Activated B cell treated with CpG ODN at 0.5 μM for 24 hours (primary cell): ENCODE measurements around the gene TP53BP1. TPM values are rescaled to one million over a fixed set of nuclear protein-coding genes. Genes with fewer than 3 reads are reported as not detected.

Source experiments
- ATAC-seq: fragments of 200-7000 bp; cut with Tn5 transposase; one replicate; pipeline ENCODE4 v1.10.0; 2021; ENCODE audit warnings: low read depth, mild to moderate bottlenecking, moderate library complexity
- CTCF ChIA-PET: fragments of 350-600 bp; sonication (Branson Sonifier 250); formaldehyde crosslinking; loops from one replicate; lab custom pipeline; 2021; ENCODE audit warnings: antibody characterized with exemption; lab: Charles Lee
- POLR2A ChIA-PET: fragments of 350-600 bp; sonication (Branson Sonifier 250); formaldehyde crosslinking; loops from one replicate; lab custom pipeline; 2021; ENCODE audit warnings: antibody characterized with exemption; lab: Charles Lee
- DNase-seq: peaks from one replicate; pipeline ENCODE4 v3.0.0; 2022
- H3K27ac Mint-ChIP-seq: one replicate; pipeline ENCODE4 v1.8.0; 2020; ENCODE audit warnings: mixed read lengths
- H3K27me3 Mint-ChIP-seq: one replicate; pipeline ENCODE4 v1.8.0; 2021; ENCODE audit warnings: mixed read lengths
- H3K36me3 Mint-ChIP-seq: one replicate; pipeline ENCODE4 v1.8.0; 2021; ENCODE audit warnings: low read depth, mixed read lengths
- H3K4me1 Mint-ChIP-seq: one replicate; pipeline ENCODE4 v1.8.0; 2021; ENCODE audit warnings: mixed read lengths
- H3K4me3 Mint-ChIP-seq: one replicate; pipeline ENCODE4 v1.8.0; 2020; ENCODE audit warnings: mild to moderate bottlenecking, mixed read lengths
- H3K9me3 Mint-ChIP-seq: one replicate; pipeline ENCODE4 v1.8.0; 2020; ENCODE audit warnings: mixed read lengths
- intact Hi-C: fragments of 100-400 bp; cut with micrococcal nuclease; formaldehyde crosslinking; loops from one replicate; pipeline ENCODE4 v1.15.1; 2024
- total RNA-seq: library from RNA; stranded (reverse); gene quantifications from 2 replicates; pipeline ENCODE4 v1.2.3, GENCODE V29; 2022
- TF ChIP-seq, protein P1 (sequence below): fragments of 200-600 bp; IDR thresholded peaks from one replicate; pipeline ENCODE4 v1.8.0; 2022; ENCODE audit warnings: antibody characterized with exemption, mild to moderate bottlenecking

Gene TP53BP1
- total RNA-seq, 1 donor from 2014 or later: 53.9 TPM

- H3K9me3 Mint-ChIP-seq: no peaks in the 10 kb centered on the region
- intact Hi-C loops: loop anchor here (10.0 kb wide), 1 partner anchor 881 kb away; the partner anchor contains the start of genes SNAP23 and ZNF106
- TF ChIP-seq, protein P1, sequence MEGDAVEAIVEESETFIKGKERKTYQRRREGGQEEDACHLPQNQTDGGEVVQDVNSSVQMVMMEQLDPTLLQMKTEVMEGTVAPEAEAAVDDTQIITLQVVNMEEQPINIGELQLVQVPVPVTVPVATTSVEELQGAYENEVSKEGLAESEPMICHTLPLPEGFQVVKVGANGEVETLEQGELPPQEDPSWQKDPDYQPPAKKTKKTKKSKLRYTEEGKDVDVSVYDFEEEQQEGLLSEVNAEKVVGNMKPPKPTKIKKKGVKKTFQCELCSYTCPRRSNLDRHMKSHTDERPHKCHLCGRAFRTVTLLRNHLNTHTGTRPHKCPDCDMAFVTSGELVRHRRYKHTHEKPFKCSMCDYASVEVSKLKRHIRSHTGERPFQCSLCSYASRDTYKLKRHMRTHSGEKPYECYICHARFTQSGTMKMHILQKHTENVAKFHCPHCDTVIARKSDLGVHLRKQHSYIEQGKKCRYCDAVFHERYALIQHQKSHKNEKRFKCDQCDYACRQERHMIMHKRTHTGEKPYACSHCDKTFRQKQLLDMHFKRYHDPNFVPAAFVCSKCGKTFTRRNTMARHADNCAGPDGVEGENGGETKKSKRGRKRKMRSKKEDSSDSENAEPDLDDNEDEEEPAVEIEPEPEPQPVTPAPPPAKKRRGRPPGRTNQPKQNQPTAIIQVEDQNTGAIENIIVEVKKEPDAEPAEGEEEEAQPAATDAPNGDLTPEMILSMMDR: peak; percentile 68
- H3K36me3 Mint-ChIP-seq: peaks cover 38% of the 10 kb centered on the region
- DNase-seq: no peak
- peaks cover 22% of the 10 kb centered on the region for H3K4me1 Mint-ChIP-seq
- CTCF ChIA-PET: interaction anchor here (0.9 to 2.6 kb wide), 5 partner anchors 11 to 138 kb away, joined by 3 to 13 read pairs (median 5); no protein-coding TSS in a partner anchor
- peak overlapping the region; percentile 41 for H3K27ac Mint-ChIP-seq
- H3K4me3 Mint-ChIP-seq: no peak overlapping the region
- POLR2A ChIA-PET: interaction anchor here (1.0 kb wide), 1 partner anchor 138 kb away, joined by 3 read pairs; no protein-coding TSS in a partner anchor
- H3K27me3 Mint-ChIP-seq: no peaks in the 10 kb centered on the region
- ATAC-seq: peak; percentile 78
Measured at GRCh38 chr15:43376017-43376705, 116.8 kb downstream of the TP53BP1 start.

DNA sequence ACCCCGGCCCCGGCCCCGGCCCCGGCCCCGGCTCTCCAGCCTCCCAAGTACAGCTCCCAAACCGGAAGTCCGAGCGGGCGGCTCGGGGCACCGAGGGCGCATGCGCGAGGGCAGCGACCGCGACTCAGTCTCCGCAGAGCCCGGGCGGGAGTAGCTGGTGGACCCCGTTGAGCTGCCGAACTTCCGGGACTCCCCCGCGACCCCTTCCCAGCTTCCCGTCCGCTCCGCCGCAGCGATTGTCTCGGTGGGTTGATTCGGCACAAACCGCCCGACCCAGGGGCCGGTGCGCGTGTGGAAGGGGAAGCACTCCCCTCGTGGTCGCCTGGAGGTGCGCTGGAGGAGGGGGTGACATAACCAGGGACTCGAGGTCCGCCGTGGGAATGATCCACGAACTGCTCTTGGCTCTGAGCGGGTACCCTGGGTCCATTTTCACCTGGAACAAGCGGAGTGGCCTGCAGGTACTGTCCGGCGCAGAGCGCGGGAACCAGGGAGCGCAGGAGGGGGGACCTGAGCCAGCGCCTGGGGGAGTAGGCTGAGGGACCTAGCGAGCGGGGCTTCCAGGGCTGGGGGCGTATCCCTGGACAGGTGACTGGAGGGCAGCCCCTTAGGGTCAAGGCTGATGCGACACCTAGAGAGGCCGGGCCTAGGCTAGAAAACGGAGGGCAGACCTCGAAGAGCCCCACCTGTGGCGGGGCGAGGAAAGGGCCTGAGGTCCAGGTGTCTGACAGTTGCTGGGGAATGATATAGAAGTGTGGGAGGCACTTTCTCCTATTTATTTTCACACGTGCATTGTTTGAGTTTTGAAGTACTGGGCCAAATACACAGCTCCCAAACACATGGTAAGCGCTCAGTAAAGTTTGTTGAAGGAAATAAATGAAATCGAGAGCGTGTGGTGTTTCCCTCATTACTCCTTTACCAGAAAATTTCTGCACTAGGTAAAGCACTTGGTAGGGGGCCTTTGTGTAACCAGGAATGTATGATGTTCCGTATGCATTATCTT lies 121.7 kb downstream of the TP53BP1 start, which contains the start of the genes TUBGCP4 and ZSCAN29:
TUBGCP4 (plus strand) TSS at position 127 of the 1,000 bp plus-strand sequence; CDS start at position 381, 254 bp downstream.
ZSCAN29 (minus strand) TSS at position 69 of the 1,000 bp plus-strand sequence. CDS start 1,130 bp downstream, outside the sequence.
- TF ChIP-seq, protein P1: no peak
- ATAC-seq (peak; percentile 82), DNase-seq (peak; percentile 83)
- Mint-ChIP-seq H3K9me3 (peaks cover 6% of the 10 kb centered on the region), H3K27ac (peak within 1 kb of the TSS; percentile 87), H3K4me1 (peaks cover 58% of the 10 kb centered on the region), H3K4me3 (peak within 1 kb of the TSS; percentile 93), H3K27me3 (no peaks in the 10 kb centered on the region), H3K36me3 (peaks cover 41% of the 10 kb centered on the region)
- intact Hi-C loops: loop anchor here (1.0 to 10.0 kb wide), 6 partner anchors 40 to 876 kb away; partner anchors contain the start of genes CDAN1, LCMT2, SNAP23 and TP53BP1
- ChIA-PET CTCF (interaction anchor here (0.8 to 1.3 kb wide), 2 partner anchors 143 to 144 kb away, joined by 3 to 4 read pairs; no protein-coding TSS in a partner anchor), POLR2A (interaction anchor here (0.6 to 2.3 kb wide), 8 partner anchors 10 to 1264 kb away, joined by 3 to 12 read pairs (median 5); partner anchors contain the start of gene CCNDBP1)

DNA sequence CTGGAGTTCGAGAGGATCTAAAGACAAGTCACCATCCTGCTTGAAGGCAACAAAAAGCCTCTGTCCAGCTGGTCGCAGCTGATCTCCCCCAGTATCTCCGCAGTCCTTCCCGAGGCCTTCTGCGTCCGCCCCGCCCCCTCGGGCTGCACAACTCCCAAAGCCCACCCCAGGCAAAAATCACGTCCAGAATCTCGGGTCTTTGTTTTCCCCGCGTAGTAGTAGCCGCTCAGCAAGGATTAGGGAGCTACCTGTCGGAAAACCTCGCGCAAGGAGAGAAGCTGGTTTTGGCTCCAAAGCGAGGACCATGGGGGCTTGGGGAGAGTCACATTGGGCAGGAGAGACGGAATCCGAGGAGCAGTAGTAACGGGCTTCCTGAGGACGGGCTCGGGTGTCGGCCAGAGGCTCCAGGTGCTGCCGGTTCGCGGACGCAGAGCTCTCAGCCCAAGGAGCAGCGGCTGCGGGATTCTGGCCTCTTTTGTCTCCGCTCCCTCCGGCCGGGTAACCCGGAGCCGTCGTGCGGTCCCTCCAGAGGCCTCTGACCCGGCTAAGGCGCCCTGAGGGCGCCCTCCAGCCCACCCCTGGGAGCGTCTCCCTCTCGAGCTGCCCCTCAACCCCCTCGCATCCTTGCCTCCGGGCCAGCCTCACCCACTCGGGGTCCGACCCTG lies 122.5 kb downstream of the TP53BP1 start:
- H3K27ac Mint-ChIP-seq: peak overlapping the region; percentile 87
- peak overlapping the region; percentile 93 for H3K4me3 Mint-ChIP-seq
- TF ChIP-seq, protein P1: no peak
- DNase-seq: no peak
- intact Hi-C loops: loop anchor here (2.0 to 10.0 kb wide), 5 partner anchors 40 to 876 kb away; partner anchors contain the start of genes CDAN1, LCMT2, SNAP23 and TP53BP1
- no peaks in the 10 kb centered on the region for H3K27me3 Mint-ChIP-seq
- CTCF ChIA-PET: no interaction called here
- POLR2A ChIA-PET: interaction anchor here (0.6 to 2.3 kb wide), 7 partner anchors 9 to 797 kb away, joined by 3 to 12 read pairs (median 5); partner anchors contain the start of gene CCNDBP1
- peaks cover 6% of the 10 kb centered on the region for H3K9me3 Mint-ChIP-seq
- peak; percentile 59 for ATAC-seq
- H3K4me1 Mint-ChIP-seq: peaks cover 57% of the 10 kb centered on the region
- H3K36me3 Mint-ChIP-seq: peaks cover 44% of the 10 kb centered on the region

- Mint-ChIP-seq H3K36me3 (peaks cover 75% of the 10 kb centered on the region), H3K9me3 (peaks cover 35% of the 10 kb centered on the region), H3K4me1 (peaks cover 13% of the 10 kb centered on the region), H3K4me3 (no peak overlapping the region), H3K27ac (no peak overlapping the region), H3K27me3 (no peaks in the 10 kb centered on the region)
- ATAC-seq (no peak), DNase-seq (no peak)
- TF ChIP-seq, protein P1: no peak
- POLR2A ChIA-PET: interaction anchor here (2.0 kb wide), 1 partner anchor 10 kb away, joined by 12 read pairs; the partner anchor contains the start of genes TUBGCP4 and ZSCAN29
- CTCF ChIA-PET: no interaction called here
- intact Hi-C loops: no loop called here
Measured at GRCh38 chr15:43361313-43361903, 131.5 kb downstream of the TP53BP1 start.
